ENCODE data around the gene ALPK3. TPM values are rescaled to one million over a fixed set of nuclear protein-coding genes. Genes with fewer than 3 reads are reported as not detected.
A peak's percentile ranks its signal among the peaks of the same experiment; 100 is the strongest.

ALPK3 gene
- total RNA-seq, 1 donor from 2014 or later = 94.2 TPM

DNA sequence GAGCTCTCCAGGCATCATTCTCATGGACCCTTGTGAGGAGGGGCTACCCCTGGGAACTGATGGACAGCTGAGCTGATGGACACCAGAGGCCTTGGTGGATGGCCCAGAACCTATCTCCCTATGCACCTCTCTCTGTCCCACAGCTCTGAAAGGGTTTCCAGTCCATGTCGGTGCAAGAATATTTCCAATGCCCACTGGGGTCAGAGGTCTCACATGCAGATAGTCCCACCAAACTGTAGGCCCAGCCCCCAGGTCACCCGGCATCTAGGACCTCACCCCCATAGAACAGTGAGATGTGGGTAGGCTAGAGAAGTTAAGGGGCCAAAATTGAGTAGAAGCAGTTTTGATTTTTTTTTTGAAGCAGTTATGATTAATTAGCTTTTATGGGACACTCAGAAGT lies 2.6 kb downstream of the ALPK3 start:
- peaks cover 70% of the 10 kb centered on the region for H3K4me1 Mint-ChIP-seq (ENCODE audit: unreplicated experiment)
- peaks cover 13% of the 10 kb centered on the region for H3K36me3 Mint-ChIP-seq (ENCODE audit: low read depth, unreplicated experiment)
- no peak for DNase-seq (ENCODE audit: low spot score)
- no peaks in the 10 kb centered on the region for H3K9me3 Mint-ChIP-seq (ENCODE audit: unreplicated experiment)
- H3K27ac Mint-ChIP-seq (ENCODE audit: unreplicated experiment) = peak overlapping the region; percentile 100
- H3K27me3 Mint-ChIP-seq (ENCODE audit: unreplicated experiment) = peaks cover 29% of the 10 kb centered on the region
- peak overlapping the region; percentile 97 for H3K4me3 Mint-ChIP-seq (ENCODE audit: unreplicated experiment)
- TF ChIP-seq, protein P1, sequence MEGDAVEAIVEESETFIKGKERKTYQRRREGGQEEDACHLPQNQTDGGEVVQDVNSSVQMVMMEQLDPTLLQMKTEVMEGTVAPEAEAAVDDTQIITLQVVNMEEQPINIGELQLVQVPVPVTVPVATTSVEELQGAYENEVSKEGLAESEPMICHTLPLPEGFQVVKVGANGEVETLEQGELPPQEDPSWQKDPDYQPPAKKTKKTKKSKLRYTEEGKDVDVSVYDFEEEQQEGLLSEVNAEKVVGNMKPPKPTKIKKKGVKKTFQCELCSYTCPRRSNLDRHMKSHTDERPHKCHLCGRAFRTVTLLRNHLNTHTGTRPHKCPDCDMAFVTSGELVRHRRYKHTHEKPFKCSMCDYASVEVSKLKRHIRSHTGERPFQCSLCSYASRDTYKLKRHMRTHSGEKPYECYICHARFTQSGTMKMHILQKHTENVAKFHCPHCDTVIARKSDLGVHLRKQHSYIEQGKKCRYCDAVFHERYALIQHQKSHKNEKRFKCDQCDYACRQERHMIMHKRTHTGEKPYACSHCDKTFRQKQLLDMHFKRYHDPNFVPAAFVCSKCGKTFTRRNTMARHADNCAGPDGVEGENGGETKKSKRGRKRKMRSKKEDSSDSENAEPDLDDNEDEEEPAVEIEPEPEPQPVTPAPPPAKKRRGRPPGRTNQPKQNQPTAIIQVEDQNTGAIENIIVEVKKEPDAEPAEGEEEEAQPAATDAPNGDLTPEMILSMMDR (IDR thresholded peaks at IDR 0.05; ENCODE audit: unreplicated experiment) = no peak

DNA sequence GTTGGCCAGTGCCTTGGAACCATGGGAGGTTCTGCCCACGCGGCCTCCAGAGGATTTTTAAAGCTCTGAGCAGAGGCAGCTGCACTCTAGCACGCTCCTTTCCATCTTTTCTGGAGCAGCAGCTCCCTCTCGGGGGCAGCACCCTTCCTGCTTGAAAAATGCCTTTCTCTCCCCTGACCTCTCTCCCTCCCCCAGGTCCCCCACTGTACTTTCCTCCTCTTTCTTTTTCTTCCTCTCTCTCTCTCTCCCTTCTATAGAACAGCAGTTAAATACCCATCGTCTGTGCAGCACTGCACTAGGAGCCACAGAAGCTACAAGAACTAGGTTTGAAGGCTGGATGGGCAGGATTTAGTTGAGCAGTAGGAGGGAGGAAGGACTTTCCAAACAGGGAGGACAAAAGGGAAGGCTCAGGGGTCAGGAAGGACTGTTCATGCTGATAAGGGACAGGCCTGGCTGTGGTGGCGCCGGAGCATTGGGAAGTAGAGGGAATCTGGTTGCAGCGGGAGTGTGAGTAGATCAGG lies 4.4 kb downstream of the ALPK3 start:
- Mint-ChIP-seq H3K36me3 (ENCODE audit: low read depth, unreplicated experiment) (peaks cover 11% of the 10 kb centered on the region), H3K27ac (ENCODE audit: unreplicated experiment) (peak overlapping the region; percentile 95), H3K4me1 (ENCODE audit: unreplicated experiment) (peaks cover 57% of the 10 kb centered on the region), H3K9me3 (ENCODE audit: unreplicated experiment) (no peaks in the 10 kb centered on the region), H3K4me3 (ENCODE audit: unreplicated experiment) (peak overlapping the region; percentile 74), H3K27me3 (ENCODE audit: unreplicated experiment) (peaks cover 20% of the 10 kb centered on the region)
- DNase-seq (ENCODE audit: low spot score) = peak; percentile 68
- TF ChIP-seq, protein P1 (IDR thresholded peaks at IDR 0.05; ENCODE audit: unreplicated experiment) = no peak

GRCh38 chr15:84822653-84823281 lies 5.6 kb downstream of the ALPK3 start:
- Mint-ChIP-seq H3K36me3 (ENCODE audit: low read depth, unreplicated experiment) (peaks cover 12% of the 10 kb centered on the region), H3K27ac (ENCODE audit: unreplicated experiment) (peak overlapping the region; percentile 52)
- TF ChIP-seq, protein P1 (IDR thresholded peaks at IDR 0.05; ENCODE audit: unreplicated experiment) = no peak

GRCh38 chr15:84823282-84823878 lies 6.2 kb downstream of the ALPK3 start:
- Mint-ChIP-seq H3K4me3 (ENCODE audit: unreplicated experiment) (no peak overlapping the region), H3K36me3 (ENCODE audit: low read depth, unreplicated experiment) (peaks cover 17% of the 10 kb centered on the region), H3K27me3 (ENCODE audit: unreplicated experiment) (peaks cover 14% of the 10 kb centered on the region), H3K27ac (ENCODE audit: unreplicated experiment) (peak overlapping the region; percentile 52), H3K4me1 (ENCODE audit: unreplicated experiment) (peaks cover 56% of the 10 kb centered on the region), H3K9me3 (ENCODE audit: unreplicated experiment) (no peaks in the 10 kb centered on the region)
- DNase-seq (ENCODE audit: low spot score) = no peak
- TF ChIP-seq, protein P1 (IDR thresholded peaks at IDR 0.05; ENCODE audit: unreplicated experiment) = no peak

More at GRCh38 chr15:84822653-84823281, 5.6 kb downstream of the ALPK3 start:
- H3K4me3 Mint-ChIP-seq (ENCODE audit: unreplicated experiment) = peak overlapping the region; percentile 74
- DNase-seq (ENCODE audit: low spot score) = no peak
- peaks cover 19% of the 10 kb centered on the region for H3K27me3 Mint-ChIP-seq (ENCODE audit: unreplicated experiment)
- no peaks in the 10 kb centered on the region for H3K9me3 Mint-ChIP-seq (ENCODE audit: unreplicated experiment)
- peaks cover 58% of the 10 kb centered on the region for H3K4me1 Mint-ChIP-seq (ENCODE audit: unreplicated experiment)

All from endothelial cell (in vitro differentiated cells).